GM18520 (cell line): Measurements from ENCODE around the gene SPDYC.
A peak's percentile ranks its signal among the peaks of the same experiment; 100 is the strongest.

ENCODE experiments used
- ATAC-seq: cut with Tn5 transposase; IDR thresholded peaks from one replicate; pipeline ENCODE4 v1.9.1; 2021; ENCODE audit not compliant: unreplicated experiment

The SPDYC gene, protein sequence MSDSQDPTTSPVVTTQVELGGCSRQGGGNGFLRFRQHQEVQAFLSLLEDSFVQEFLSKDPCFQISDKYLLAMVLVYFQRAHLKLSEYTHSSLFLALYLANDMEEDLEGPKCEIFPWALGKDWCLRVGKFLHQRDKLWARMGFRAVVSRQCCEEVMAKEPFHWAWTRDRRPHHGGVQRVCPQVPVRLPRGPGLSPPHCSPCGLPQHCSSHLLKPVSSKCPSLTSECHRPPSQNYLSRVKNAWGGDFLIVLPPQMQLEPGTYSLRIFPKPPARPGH

DNA sequence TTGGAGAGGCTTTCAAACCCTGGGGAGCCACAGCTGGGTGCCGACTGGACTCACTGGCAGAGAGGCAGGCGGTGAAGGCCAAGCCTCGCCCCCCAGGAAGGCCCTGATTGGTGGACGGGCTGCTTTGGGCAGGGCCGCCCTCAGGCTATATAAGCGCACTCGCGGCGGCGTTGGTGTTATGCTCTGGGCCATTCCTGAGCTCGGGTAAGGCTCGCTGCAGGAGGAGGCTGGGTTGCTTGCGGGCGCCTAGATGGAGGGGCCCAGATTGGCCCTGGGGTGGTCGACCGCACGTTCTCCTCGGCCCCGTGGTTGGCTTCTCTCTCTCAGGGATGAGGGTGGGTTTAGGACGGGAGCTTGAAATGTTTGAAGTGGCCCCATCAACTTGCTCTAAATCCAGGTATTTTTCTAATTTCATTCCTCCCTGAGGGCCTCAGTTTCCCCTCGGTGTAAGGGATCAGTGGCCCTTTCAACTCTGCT is at the start of gene SPDYC:
Gene SPDYC (plus strand): TSS at position 176 of the 477 bp plus-strand sequence. CDS start 1,125 bp downstream, outside the sequence.
- ATAC-seq: no peak

DNA sequence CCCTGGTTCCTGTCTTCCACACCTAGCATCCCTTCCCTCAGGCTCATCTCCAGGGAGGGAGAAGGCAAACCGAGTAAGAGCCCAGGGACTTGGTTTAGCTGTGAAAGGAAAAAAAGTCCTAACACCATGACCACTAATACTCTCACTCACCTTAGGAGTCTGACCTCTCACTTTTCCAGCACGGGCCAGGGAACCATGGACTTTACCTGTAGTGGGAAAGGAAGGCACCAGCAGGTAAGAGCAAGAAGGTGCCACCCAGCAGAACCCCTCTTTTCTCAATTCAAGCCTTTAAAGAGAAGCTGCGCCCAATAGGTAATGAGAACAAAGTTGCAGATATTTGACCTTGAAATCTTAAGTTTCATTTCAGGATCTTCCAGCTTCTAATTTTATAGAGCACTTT is 49.2 kb upstream of the SPDYC start:
- ATAC-seq: no peak

DNA sequence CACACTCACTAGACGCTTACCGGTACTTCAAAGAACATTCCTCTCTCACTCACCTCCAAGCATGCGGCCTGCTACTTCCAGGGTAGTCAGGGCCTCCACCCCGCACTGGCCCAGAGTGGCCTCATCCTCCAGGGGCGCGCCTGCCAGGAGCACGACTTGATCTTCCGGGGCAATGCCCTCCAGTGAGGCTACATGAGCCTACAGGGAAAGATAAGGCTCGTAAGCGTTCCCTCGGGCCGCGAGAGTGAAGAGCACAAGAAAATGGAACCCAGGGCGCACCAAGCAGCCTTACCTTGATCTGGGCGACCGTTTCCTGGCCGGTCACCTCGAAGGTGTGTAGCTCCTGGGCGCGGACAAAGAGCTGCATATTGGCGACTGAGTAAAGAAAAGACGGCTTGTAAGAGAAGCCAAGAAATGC is 48.6 kb upstream of the SPDYC start:
- ATAC-seq: no peak

GRCh38 chr11:65121865-65122696 is 48.0 kb upstream of the SPDYC start, which contains the start of the genes FAU and MRPL49:
Gene FAU (minus strand): TSS chr11:65122134. CDS start chr11:65121813, 321 bp downstream.
Gene MRPL49 (plus strand): TSS chr11:65122321. CDS start chr11:65122347, 26 bp downstream.
- ATAC-seq: peak; percentile 63

GRCh38 chr11:65124480-65125196 is 45.4 kb upstream of the SPDYC start:
- no peak for ATAC-seq

- ATAC-seq: no peak
Measured at GRCh38 chr11:65125197-65126056, 44.6 kb upstream of the SPDYC start.

- ATAC-seq: no peak
Measured at GRCh38 chr11:65126624-65127274, 43.3 kb upstream of the SPDYC start.

DNA sequence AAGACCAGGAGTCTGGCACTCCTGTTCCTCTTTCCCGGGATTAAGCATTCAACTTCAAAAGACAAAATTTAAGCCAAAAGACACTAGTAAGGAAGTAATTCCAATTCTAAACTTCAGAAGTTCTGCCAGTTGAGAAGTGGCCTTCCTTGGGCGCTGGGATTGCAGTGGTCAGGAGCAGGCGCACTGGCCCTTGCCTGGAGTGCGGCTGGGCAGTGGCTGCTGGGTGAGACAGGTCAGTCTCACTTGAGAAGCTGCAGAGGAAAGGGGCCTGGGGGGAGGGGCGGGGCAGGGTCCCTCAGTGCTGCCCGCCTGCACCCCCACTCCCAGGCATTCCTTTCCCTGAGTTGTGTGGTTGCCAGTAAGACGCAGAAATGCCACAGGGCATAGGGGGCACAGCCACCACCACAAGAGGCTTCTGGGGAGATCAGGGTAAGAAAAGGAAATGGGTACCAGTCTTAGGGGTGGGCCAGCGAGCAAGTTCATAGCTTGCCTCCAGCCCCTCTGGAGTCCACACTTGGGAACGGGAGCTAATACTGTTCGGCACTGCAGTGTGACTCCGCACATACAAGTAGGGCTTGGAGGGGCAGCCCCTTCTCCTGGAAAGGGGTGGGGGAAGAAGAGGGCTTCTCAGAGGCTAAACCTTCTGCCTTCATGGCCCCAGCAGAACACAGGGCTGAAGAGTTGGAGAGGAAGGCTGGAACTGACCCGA is 42.4 kb upstream of the SPDYC start:
- ATAC-seq: no peak

DNA sequence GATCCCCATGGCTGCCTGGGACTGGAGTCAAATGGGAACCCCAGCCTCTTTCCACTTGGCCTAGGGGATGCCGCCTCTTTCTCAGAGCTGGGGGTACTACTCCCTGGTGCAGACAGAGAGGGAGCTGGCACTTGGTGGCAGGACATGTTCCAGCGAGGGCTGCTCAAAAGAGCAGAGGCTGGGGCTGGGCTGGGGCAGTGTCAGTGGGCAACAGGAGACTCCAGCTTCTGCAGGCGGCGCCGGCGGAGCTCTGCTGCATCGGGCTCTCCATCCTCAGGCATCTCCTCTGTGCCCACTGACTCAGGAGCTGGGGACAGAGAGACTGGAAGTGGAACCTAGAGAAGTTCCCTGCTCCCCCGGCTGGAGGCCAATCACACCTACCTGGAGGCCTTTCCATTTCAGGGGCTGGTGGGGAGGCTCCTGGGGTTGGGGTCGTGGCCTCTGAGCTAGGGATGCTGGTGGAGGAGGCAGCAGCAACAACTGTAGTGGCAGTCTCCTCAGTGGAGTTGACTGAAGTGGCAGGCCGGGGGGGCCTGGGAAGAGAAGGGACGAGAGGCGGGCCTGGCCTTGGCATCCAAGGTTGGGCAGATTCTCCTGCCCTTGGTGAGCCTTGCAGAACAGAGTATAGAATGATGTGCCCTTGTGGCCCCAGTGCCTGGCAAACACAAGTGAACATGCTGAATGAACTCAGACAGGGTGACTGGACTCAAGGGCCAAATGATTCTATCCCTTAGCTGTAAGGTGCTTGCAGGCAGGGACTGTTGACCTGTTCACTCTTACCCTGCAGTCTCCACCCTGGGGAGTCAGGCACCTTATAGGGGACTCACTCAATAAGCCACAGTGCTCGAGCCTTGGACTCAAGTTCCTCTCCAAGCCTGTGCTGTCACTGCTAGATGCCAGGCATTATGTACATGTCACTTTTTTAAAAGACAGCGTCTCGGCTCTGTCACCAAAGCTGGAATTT is 41.6 kb upstream of the SPDYC start:
- ATAC-seq: no peak

GRCh38 chr11:65129649-65130441 is 40.2 kb upstream of the SPDYC start:
- ATAC-seq: no peak

DNA sequence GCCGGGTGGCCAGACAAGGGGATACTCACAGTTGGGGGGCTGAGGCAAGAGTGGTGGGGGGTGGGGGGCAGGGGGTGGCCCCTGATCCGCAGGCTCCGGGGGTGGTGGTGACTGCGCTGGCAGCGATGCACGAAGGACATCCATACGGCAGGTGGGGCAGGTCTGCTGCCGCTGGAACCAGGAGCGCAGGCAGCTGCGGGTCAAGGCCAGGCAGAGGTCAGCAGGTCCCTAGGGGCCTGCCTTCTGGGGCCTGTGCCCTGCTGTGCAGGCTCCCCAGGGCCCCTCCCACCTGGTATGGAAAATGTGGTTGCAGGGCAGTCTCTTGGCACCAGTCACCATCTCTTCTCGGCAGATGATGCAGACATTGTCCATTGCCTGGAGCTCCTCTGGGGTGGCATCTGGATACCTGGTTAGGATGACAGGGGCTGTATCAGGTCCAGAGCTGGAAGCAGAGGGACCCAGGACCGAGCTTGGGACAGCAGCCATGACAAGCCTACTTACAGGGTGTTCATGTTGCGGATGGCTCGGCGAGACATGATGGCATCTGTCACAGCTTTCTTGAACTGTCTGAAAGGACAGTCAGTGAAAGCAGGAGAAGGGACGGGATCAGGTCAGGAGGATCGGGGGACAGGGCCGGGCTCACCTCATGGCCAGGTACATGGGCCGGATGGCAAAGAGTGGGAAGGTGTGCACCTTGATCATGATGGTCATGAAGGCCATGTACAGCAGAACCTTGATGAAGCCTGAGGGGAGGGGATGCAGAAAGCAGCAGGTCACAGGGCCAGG is 39.2 kb upstream of the SPDYC start:
- ATAC-seq: no peak

- no peak for ATAC-seq
Measured at GRCh38 chr11:65131417-65131776, 38.6 kb upstream of the SPDYC start.

GRCh38 chr11:65131895-65132237 is 38.2 kb upstream of the SPDYC start:
- no peak for ATAC-seq

DNA sequence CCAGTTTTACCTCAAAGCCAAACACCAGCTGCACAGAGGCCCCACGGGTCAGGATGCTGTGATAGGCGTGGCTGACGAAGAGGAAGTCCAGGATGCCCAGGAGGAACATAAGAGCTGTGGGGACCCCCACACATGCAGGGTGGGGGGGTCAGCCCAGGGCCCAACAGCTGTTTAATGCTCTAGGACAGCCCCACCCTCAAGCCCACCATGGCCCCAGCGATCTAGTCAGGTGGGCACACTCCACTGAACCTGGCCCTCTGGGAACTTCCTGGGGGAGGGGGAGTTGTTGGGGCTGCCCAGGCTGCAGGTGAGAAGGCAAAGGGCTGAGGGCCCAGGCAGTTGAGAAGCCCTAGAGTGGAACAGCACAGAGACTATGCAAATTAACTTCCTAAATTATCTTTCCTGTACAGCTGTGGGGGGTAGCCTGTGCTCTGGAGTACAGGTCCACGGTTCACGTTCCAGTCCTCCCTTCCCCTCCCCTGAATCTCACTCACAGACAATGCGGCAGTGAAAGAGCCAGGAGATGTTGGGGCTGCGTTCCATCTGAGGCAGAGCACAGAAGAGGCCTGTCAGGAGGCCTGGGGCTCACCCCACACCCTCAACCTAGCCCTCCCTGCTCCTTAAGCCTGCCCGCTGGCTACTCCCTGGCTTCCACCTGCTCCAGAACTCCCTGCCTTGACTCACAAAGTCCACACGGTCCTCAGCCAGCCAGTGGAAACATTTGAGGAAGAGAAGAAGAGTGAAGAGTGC is 37.6 kb upstream of the SPDYC start:
- no peak for ATAC-seq

DNA sequence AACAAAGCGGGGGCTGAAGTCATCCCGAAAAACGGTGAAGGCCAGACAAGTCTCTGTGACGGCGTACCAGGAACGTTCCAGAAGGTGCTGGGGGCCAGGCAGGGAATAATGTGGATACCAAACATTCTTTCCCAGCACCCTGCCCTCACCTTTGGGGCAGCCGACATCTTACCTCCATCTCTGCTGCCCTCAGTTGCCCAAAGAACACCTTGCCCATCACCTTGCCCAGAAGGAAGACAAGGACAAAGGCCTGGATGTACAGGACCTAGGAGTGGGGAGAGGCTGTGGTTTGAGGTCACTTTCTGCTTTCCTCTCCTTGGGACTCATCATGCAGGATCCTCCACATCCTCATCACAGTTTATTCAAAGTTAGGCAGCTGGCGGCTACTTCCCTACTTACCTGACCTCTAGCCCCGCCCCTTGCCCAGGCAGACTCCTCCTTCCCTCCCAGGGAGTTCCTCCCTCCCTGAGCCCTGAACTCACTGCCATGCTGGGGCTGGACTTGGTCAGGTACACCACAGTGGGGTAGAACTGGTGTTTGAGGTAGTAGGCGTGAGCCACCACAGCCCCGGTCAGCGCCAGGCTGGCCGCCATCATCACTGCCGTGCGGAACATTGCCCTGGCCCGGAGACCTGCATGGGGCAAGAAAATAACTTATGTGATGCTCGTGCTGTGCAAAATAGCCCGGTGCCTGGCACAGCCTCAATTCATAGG is 36.9 kb upstream of the SPDYC start:
- ATAC-seq: no peak
